WTC11 (cell line): Measurements from ENCODE around the gene PTER. TPM values are rescaled to one million over a fixed set of nuclear protein-coding genes. Genes with fewer than 3 reads are reported as not detected.

Experiments
- ATAC-seq: fragments of 200-7000 bp; cut with Tn5 transposase; 2 replicates; pipeline ENCODE4 v1.10.0; 2021; ENCODE audit warnings: mild to moderate bottlenecking, moderate library complexity
- CTCF ChIA-PET: fragments of 300-600 bp; sonication (Branson Sonifier 250); formaldehyde crosslinking; loops from one replicate; lab custom pipeline; 2021; ENCODE audit warnings: antibody characterized with exemption; lab: Charles Lee
- POLR2A ChIA-PET: fragments of 350-600 bp; sonication (Branson Sonifier 250); formaldehyde crosslinking; loops from one replicate; lab custom pipeline; 2021; ENCODE audit warnings: antibody characterized with exemption; lab: Charles Lee
- DNase-seq: peaks from one replicate; pipeline ENCODE4 v3.0.0; 2021; ENCODE audit warnings: low spot score
- H3K27ac Mint-ChIP-seq: 2 replicates; pipeline ENCODE4 v1.8.0; 2021; ENCODE audit warnings: mixed read lengths
- H3K27me3 Mint-ChIP-seq: 2 replicates; pipeline ENCODE4 v1.8.0; 2021; ENCODE audit warnings: low read depth, mild to moderate bottlenecking, moderate library complexity, mixed read lengths
- H3K36me3 Mint-ChIP-seq: 2 replicates; pipeline ENCODE4 v1.8.0; 2021; ENCODE audit warnings: mixed read lengths
- H3K4me1 Mint-ChIP-seq: 2 replicates; pipeline ENCODE4 v1.8.0; 2022; ENCODE audit warnings: mixed read lengths
- H3K4me3 Mint-ChIP-seq: 2 replicates; pipeline ENCODE4 v1.8.0; 2021; ENCODE audit warnings: mild to moderate bottlenecking, moderate library complexity, mixed read lengths
- H3K9me3 Mint-ChIP-seq: 2 replicates; pipeline ENCODE4 v1.8.0; 2021; ENCODE audit warnings: mixed read lengths
- E2F1 ChIP-seq: sonication (generic); formaldehyde crosslinking; IDR thresholded peaks from 2 replicates; pipeline ENCODE4 v1.8.0; 2022; ENCODE audit warnings: mild to moderate bottlenecking, missing genetic modification reagents
- FOXJ3 ChIP-seq: sonication (generic); formaldehyde crosslinking; IDR thresholded peaks from 2 replicates; pipeline ENCODE4 v1.9.0; 2021; ENCODE audit warnings: missing genetic modification reagents, mild to moderate bottlenecking, borderline replicate concordance
- GRHL2 ChIP-seq: fragments of 250-450 bp; sonication (Bioruptor Pico); IDR thresholded peaks from 2 replicates; pipeline ENCODE4 v1.8.0; 2022; ENCODE audit warnings: mild to moderate bottlenecking, moderate library complexity; ENCODE audit not compliant: insufficient replicate concordance, severe bottlenecking
- MAX ChIP-seq: sonication (generic); formaldehyde crosslinking; IDR thresholded peaks from 2 replicates; pipeline ENCODE4 v1.8.0; 2022; ENCODE audit warnings: mild to moderate bottlenecking, missing genetic modification reagents
- MXD4 ChIP-seq: fragments of 250-450 bp; sonication (Bioruptor Pico); IDR thresholded peaks from 2 replicates; pipeline ENCODE4 v1.8.0; 2021; ENCODE audit warnings: mild to moderate bottlenecking, moderate library complexity, borderline replicate concordance
- MYBL2 ChIP-seq: sonication (generic); formaldehyde crosslinking; IDR thresholded peaks from 2 replicates; pipeline ENCODE4 v1.8.1; 2023; ENCODE audit warnings: mild to moderate bottlenecking, moderate library complexity, missing genetic modification reagents
- NFE2L1 ChIP-seq: sonication (generic); formaldehyde crosslinking; IDR thresholded peaks from 2 replicates; pipeline ENCODE4 v1.8.1; 2023; ENCODE audit warnings: missing genetic modification reagents
- NFYB ChIP-seq: sonication (generic); formaldehyde crosslinking; conservative IDR thresholded peaks from 2 replicates; pipeline ENCODE4 v1.8.0; 2022; ENCODE audit warnings: low read depth, missing genetic modification reagents
- PREB ChIP-seq: sonication (generic); formaldehyde crosslinking; IDR thresholded peaks from 2 replicates; pipeline ENCODE4 v1.8.1; 2022; ENCODE audit warnings: mild to moderate bottlenecking, missing genetic modification reagents, moderate library complexity, borderline replicate concordance
- RELA ChIP-seq: sonication (generic); formaldehyde crosslinking; IDR thresholded peaks from 2 replicates; pipeline ENCODE4 v1.8.1; 2022; ENCODE audit warnings: missing genetic modification reagents, mild to moderate bottlenecking, borderline replicate concordance
- SP1 ChIP-seq: sonication (generic); formaldehyde crosslinking; conservative IDR thresholded peaks from 2 replicates; pipeline ENCODE4 v1.8.1; 2022; ENCODE audit warnings: missing genetic modification reagents
- TCF7 ChIP-seq: sonication (generic); formaldehyde crosslinking; IDR thresholded peaks from 2 replicates; pipeline ENCODE4 v1.8.0; 2022; ENCODE audit warnings: mild to moderate bottlenecking, low read depth, missing genetic modification reagents, moderate library complexity
- ZNF121 ChIP-seq: sonication (generic); formaldehyde crosslinking; IDR thresholded peaks from 2 replicates; pipeline ENCODE4 v1.8.0; 2023; ENCODE audit warnings: missing genetic modification reagents
- ZNF219 ChIP-seq: sonication (generic); formaldehyde crosslinking; IDR thresholded peaks from 2 replicates; pipeline ENCODE4 v1.8.0; 2023; ENCODE audit warnings: missing genetic modification reagents, mild to moderate bottlenecking, borderline replicate concordance
- ZNF263 ChIP-seq: sonication (generic); formaldehyde crosslinking; IDR thresholded peaks from 2 replicates; pipeline ENCODE4 v1.8.1; 2022; ENCODE audit warnings: low read depth, mild to moderate bottlenecking, moderate library complexity, missing genetic modification reagents
- ZNF281 ChIP-seq: sonication (generic); formaldehyde crosslinking; IDR thresholded peaks from 2 replicates; pipeline ENCODE4 v1.8.0; 2023; ENCODE audit warnings: mild to moderate bottlenecking, missing genetic modification reagents
- ZNF317 ChIP-seq: sonication (generic); formaldehyde crosslinking; IDR thresholded peaks from 2 replicates; pipeline ENCODE4 v1.8.1; 2023; ENCODE audit warnings: low read depth, mild to moderate bottlenecking, moderate library complexity, missing genetic modification reagents, borderline replicate concordance
- ZNF416 ChIP-seq: fragments of 250-450 bp; sonication (Bioruptor Pico); IDR thresholded peaks from 2 replicates; pipeline ENCODE4 v1.9.0; 2021; ENCODE audit warnings: mild to moderate bottlenecking, inconsistent platforms
- ZNF423 ChIP-seq: fragments of 250-450 bp; sonication (Bioruptor Pico); IDR thresholded peaks from 2 replicates; pipeline ENCODE4 v2.1.2; 2022; ENCODE audit warnings: mild to moderate bottlenecking, moderate library complexity
- total RNA-seq: library from RNA; stranded (reverse); gene quantifications from 3 replicates; pipeline ENCODE4 v1.2.3, GENCODE V29; 2021
- TF ChIP-seq, protein P1 (sequence below): sonication (generic); formaldehyde crosslinking; IDR thresholded peaks from 2 replicates; pipeline ENCODE4 v1.8.1; 2022; ENCODE audit warnings: low read depth, mild to moderate bottlenecking, moderate library complexity, missing genetic modification reagents, borderline replicate concordance
- TF ChIP-seq, protein P2 (sequence below): sonication (generic); formaldehyde crosslinking; conservative IDR thresholded peaks from 2 replicates; pipeline ENCODE4 v1.8.1; 2022; ENCODE audit warnings: mild to moderate bottlenecking, missing genetic modification reagents

Gene PTER
- total RNA-seq, 1 experiment from 2014 or later = 7.4 TPM

DNA sequence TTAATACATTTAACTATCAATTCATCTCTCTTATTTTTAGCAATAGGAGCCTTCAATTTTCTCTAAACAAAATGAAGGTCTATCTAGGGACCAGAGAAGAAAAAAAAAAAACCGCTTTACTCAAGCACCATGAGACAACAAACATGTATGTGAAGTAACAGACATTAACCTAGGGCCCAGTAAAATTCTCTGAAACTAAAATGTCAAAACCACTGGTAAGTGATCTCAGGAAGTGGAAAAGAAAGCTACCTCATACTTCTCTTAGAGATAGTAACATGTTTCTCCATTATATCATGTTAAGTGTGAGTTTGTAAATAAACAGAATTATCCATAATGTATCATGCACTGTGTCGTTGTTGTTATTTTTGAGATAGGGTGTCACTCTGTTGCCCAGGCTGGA lies 35.4 kb upstream of the PTER start:
- ChIA-PET CTCF (no interaction called here), POLR2A (no interaction called here)
- ATAC-seq = no peak
- no peaks in the 10 kb centered on the region for H3K27me3 Mint-ChIP-seq
- no peak for DNase-seq
- no peaks in the 10 kb centered on the region for H3K9me3 Mint-ChIP-seq
- peaks cover 21% of the 10 kb centered on the region for H3K4me1 Mint-ChIP-seq
- TF ChIP-seq E2F1 (no peak), PREB (CRISPR knock-in tag) (no peak), ZNF317 (no peak), ZNF121 (CRISPR knock-in tag) (no peak), MXD4 (CRISPR knock-in tag) (no peak), GRHL2 (CRISPR knock-in tag) (no peak)
- TF ChIP-seq, protein P1, sequence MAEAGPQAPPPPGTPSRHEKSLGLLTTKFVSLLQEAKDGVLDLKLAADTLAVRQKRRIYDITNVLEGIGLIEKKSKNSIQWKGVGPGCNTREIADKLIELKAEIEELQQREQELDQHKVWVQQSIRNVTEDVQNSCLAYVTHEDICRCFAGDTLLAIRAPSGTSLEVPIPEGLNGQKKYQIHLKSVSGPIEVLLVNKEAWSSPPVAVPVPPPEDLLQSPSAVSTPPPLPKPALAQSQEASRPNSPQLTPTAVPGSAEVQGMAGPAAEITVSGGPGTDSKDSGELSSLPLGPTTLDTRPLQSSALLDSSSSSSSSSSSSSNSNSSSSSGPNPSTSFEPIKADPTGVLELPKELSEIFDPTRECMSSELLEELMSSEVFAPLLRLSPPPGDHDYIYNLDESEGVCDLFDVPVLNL = no peak
- H3K36me3 Mint-ChIP-seq = no peaks in the 10 kb centered on the region
- H3K4me3 Mint-ChIP-seq = no peak overlapping the region
- no peak overlapping the region for H3K27ac Mint-ChIP-seq

GRCh38 chr10:16408379-16408778 lies 28.4 kb upstream of the PTER start:
- no peak overlapping the region for H3K27ac Mint-ChIP-seq
- no peak for ATAC-seq
- no peaks in the 10 kb centered on the region for H3K36me3 Mint-ChIP-seq
- TF ChIP-seq ZNF423 (CRISPR knock-in tag) (no peak), ZNF281 (CRISPR knock-in tag) (no peak), ZNF317 (no peak), TCF7 (CRISPR knock-in tag) (no peak), NFYB (CRISPR knock-in tag) (no peak), SP1 (no peak), NFE2L1 (no peak), ZNF263 (CRISPR knock-in tag) (no peak), RELA (CRISPR knock-in tag) (no peak), FOXJ3 (CRISPR knock-in tag) (no peak), ZNF416 (no peak), MYBL2 (CRISPR knock-in tag) (no peak), MAX (CRISPR knock-in tag) (no peak), ZNF219 (CRISPR knock-in tag) (no peak)
- TF ChIP-seq, protein P2, sequence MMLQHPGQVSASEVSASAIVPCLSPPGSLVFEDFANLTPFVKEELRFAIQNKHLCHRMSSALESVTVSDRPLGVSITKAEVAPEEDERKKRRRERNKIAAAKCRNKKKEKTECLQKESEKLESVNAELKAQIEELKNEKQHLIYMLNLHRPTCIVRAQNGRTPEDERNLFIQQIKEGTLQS (CRISPR knock-in tag) = no peak
- no peak for DNase-seq
- H3K27me3 Mint-ChIP-seq = no peaks in the 10 kb centered on the region; the same call in 1 of the 2 replicates
- CTCF ChIA-PET = no interaction called here
- H3K9me3 Mint-ChIP-seq = no peaks in the 10 kb centered on the region
- POLR2A ChIA-PET = no interaction called here
- H3K4me3 Mint-ChIP-seq = no peak overlapping the region
- H3K4me1 Mint-ChIP-seq = peaks cover 29% of the 10 kb centered on the region
